Epithelial cell of esophagus (primary cell): Measurements from ENCODE around the gene B3GALT5.

Experiments
- DNase-seq: peaks from one replicate; pipeline ENCODE4 v3.0.0; 2010; ENCODE audit warnings: low read depth
- H3K4me3 ChIP-seq: 2 replicates; pipeline ENCODE4 v1.5.1; 2011; ENCODE audit warnings: mild to moderate bottlenecking, low read length, control low read depth
- TF ChIP-seq, protein P1 (sequence below): IDR thresholded peaks from 2 replicates; pipeline ENCODE4 v1.5.1; 2011; ENCODE audit warnings: low read depth, mild to moderate bottlenecking, low read length, control low read depth, inconsistent platforms; ENCODE audit not compliant: insufficient read depth; ENCODE audit errors: missing control alignments

B3GALT5 gene

GRCh38 chr21:39659070-39659815 is 46.5 kb downstream of the B3GALT5 start:
- DNase-seq = no peak
- TF ChIP-seq, protein P1, sequence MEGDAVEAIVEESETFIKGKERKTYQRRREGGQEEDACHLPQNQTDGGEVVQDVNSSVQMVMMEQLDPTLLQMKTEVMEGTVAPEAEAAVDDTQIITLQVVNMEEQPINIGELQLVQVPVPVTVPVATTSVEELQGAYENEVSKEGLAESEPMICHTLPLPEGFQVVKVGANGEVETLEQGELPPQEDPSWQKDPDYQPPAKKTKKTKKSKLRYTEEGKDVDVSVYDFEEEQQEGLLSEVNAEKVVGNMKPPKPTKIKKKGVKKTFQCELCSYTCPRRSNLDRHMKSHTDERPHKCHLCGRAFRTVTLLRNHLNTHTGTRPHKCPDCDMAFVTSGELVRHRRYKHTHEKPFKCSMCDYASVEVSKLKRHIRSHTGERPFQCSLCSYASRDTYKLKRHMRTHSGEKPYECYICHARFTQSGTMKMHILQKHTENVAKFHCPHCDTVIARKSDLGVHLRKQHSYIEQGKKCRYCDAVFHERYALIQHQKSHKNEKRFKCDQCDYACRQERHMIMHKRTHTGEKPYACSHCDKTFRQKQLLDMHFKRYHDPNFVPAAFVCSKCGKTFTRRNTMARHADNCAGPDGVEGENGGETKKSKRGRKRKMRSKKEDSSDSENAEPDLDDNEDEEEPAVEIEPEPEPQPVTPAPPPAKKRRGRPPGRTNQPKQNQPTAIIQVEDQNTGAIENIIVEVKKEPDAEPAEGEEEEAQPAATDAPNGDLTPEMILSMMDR = no peak
- H3K4me3 ChIP-seq = no peak overlapping the region

- no peak overlapping the region for H3K4me3 ChIP-seq
- TF ChIP-seq, protein P1 = no peak
- peak; percentile 49 for DNase-seq
Measured at GRCh38 chr21:39660191-39660980, 47.6 kb downstream of the B3GALT5 start.

DNA sequence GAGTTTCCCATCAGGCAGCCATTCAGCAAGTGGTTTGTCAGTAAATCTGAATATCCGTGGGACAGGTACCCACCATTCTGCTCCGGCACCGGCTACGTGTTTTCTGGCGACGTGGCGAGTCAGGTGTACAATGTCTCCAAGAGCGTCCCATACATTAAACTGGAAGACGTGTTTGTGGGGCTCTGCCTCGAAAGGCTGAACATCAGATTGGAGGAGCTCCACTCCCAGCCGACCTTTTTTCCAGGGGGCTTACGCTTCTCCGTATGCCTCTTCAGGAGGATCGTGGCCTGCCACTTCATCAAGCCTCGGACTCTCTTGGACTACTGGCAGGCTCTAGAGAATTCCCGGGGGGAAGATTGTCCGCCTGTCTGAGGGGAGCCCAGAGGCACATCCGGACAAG is 48.4 kb downstream of the B3GALT5 start:
- TF ChIP-seq, protein P1 = no peak
- DNase-seq = no peak
- no peak overlapping the region for H3K4me3 ChIP-seq

- no peak for DNase-seq
- no peak overlapping the region for H3K4me3 ChIP-seq
- TF ChIP-seq, protein P1 = no peak
Measured at GRCh38 chr21:39661740-39662139, 49.0 kb downstream of the B3GALT5 start.

- TF ChIP-seq, protein P1 = no peak
- no peak overlapping the region for H3K4me3 ChIP-seq
- DNase-seq = no peak
Measured at GRCh38 chr21:39662411-39662953, 49.7 kb downstream of the B3GALT5 start.

GRCh38 chr21:39663066-39663465 is 50.3 kb downstream of the B3GALT5 start:
- TF ChIP-seq, protein P1 = no peak
- no peak for DNase-seq
- H3K4me3 ChIP-seq = no peak overlapping the region
